GM23338 (cell line): ENCODE measurements around the gene PHF10. TPM values are rescaled to one million over a fixed set of nuclear protein-coding genes. Genes with fewer than 3 reads are reported as not detected.

ENCODE experiments used
- ATAC-seq: fragments of 200-7000 bp; cut with Tn5 transposase; 3 replicates; pipeline ENCODE4 v1.9.1; 2020
- DNase-seq: peaks from one replicate; pipeline ENCODE4 v3.0.0-alpha.2; 2015; ENCODE audit warnings: low spot score
- H2AFZ ChIP-seq: fragments of 200-600 bp; sonication (generic); 2 replicates; pipeline ENCODE4 v1.8.0; 2016; ENCODE audit warnings: antibody characterized with exemption, mild to moderate bottlenecking, moderate library complexity
- H3F3A ChIP-seq: fragments of 200-600 bp; sonication (generic); replicated peaks from 2 replicates; pipeline ENCODE4 v1.8.0; 2017; ENCODE audit warnings: antibody characterized with exemption, mixed run types, low read depth
- H3K27ac ChIP-seq: fragments of 200-600 bp; sonication (generic); 2 replicates; pipeline ENCODE4 v1.6.1; 2016; ENCODE audit warnings: low read depth
- H3K27me3 ChIP-seq: fragments of 200-600 bp; sonication (generic); 2 replicates; pipeline ENCODE4 v1.8.0; 2016; ENCODE audit warnings: mild to moderate bottlenecking, mixed run types, moderate library complexity; ENCODE audit not compliant: insufficient read depth
- H3K36me3 ChIP-seq: fragments of 200-600 bp; sonication (generic); 2 replicates; pipeline ENCODE4 v1.8.0; 2016; ENCODE audit warnings: mild to moderate bottlenecking; ENCODE audit not compliant: insufficient read depth
- H3K4me1 ChIP-seq: fragments of 200-600 bp; sonication (generic); 2 replicates; pipeline ENCODE4 v1.8.0; 2016; ENCODE audit warnings: mild to moderate bottlenecking, moderate library complexity; ENCODE audit not compliant: insufficient read depth
- H3K4me2 ChIP-seq: fragments of 200-600 bp; sonication (generic); 2 replicates; pipeline ENCODE4 v1.7.1; 2017; ENCODE audit warnings: mixed run types
- H3K4me3 ChIP-seq: fragments of 200-600 bp; sonication (generic); 2 replicates; pipeline ENCODE4 v1.6.1; 2016; ENCODE audit warnings: mixed run types
- H3K79me2 ChIP-seq: fragments of 200-600 bp; sonication (generic); replicated peaks from 2 replicates; pipeline ENCODE4 v1.8.0; 2017; ENCODE audit warnings: mild to moderate bottlenecking; ENCODE audit not compliant: insufficient read depth
- H3K9me2 ChIP-seq: fragments of 200-600 bp; sonication (generic); 2 replicates; pipeline ENCODE4 v1.8.0; 2017; ENCODE audit not compliant: insufficient read depth
- H4K20me1 ChIP-seq: fragments of 200-600 bp; sonication (generic); replicated peaks from 2 replicates; pipeline ENCODE4 v1.8.0; 2017; ENCODE audit warnings: mild to moderate bottlenecking; ENCODE audit not compliant: insufficient read depth
- H3K27ac Mint-ChIP-seq: 2 replicates; pipeline ENCODE4 v1.8.0; 2020; ENCODE audit warnings: inconsistent platforms, mild to moderate bottlenecking, moderate library complexity, mixed read lengths
- H3K27me3 Mint-ChIP-seq: 3 replicates; pipeline ENCODE4 v1.8.0; 2022; ENCODE audit warnings: low read depth, mild to moderate bottlenecking, moderate library complexity, mixed read lengths, inconsistent platforms; ENCODE audit not compliant: insufficient read depth, poor library complexity
- H3K36me3 Mint-ChIP-seq: 3 replicates; pipeline ENCODE4 v1.8.0; 2021; ENCODE audit warnings: low read depth, mild to moderate bottlenecking, inconsistent platforms, moderate library complexity, mixed read lengths
- H3K4me1 Mint-ChIP-seq: 3 replicates; pipeline ENCODE4 v1.8.0; 2020; ENCODE audit warnings: mild to moderate bottlenecking, inconsistent platforms, mixed read lengths
- H3K4me3 Mint-ChIP-seq: 3 replicates; pipeline ENCODE4 v1.8.0; 2021; ENCODE audit warnings: moderate library complexity, mild to moderate bottlenecking, inconsistent platforms, mixed read lengths
- H3K9me3 Mint-ChIP-seq: 3 replicates; pipeline ENCODE4 v1.8.0; 2020; ENCODE audit warnings: moderate library complexity, mild to moderate bottlenecking, inconsistent platforms, mixed read lengths
- CREB1 ChIP-seq: fragments of 250-450 bp; sonication (Bioruptor Pico); IDR thresholded peaks from 2 replicates; pipeline ENCODE4 v1.5.0; 2020; ENCODE audit warnings: low read depth, mild to moderate bottlenecking, moderate library complexity
- EZH2phosphoT487 ChIP-seq: fragments of 200-600 bp; sonication (generic); IDR thresholded peaks from one replicate; pipeline ENCODE4 v1.8.1; 2018; ENCODE audit warnings: antibody characterized with exemption; ENCODE audit not compliant: unreplicated experiment
- JUNB ChIP-seq: IDR thresholded peaks from one replicate; pipeline ENCODE4 v1.6.1; 2016; ENCODE audit warnings: antibody characterized with exemption; ENCODE audit not compliant: unreplicated experiment
- NANOG ChIP-seq: IDR thresholded peaks from 2 replicates; pipeline ENCODE4 v1.6.1; 2016; ENCODE audit warnings: antibody characterized with exemption, borderline replicate concordance
- POLR2AphosphoS5 ChIP-seq: IDR thresholded peaks from 2 replicates; pipeline ENCODE4 v1.6.1; 2016; ENCODE audit warnings: antibody characterized with exemption, low read depth
- STAT1 ChIP-seq: IDR thresholded peaks from one replicate; pipeline ENCODE4 v1.6.1; 2016; ENCODE audit warnings: antibody characterized with exemption; ENCODE audit not compliant: unreplicated experiment
- ZNF114 ChIP-seq: fragments of 250-450 bp; sonication (Bioruptor Pico); IDR thresholded peaks from 2 replicates; pipeline ENCODE4 v1.5.0; 2020; ENCODE audit warnings: mild to moderate bottlenecking, moderate library complexity
- ZNF331 ChIP-seq: fragments of 250-450 bp; sonication (Bioruptor Pico); IDR thresholded peaks from 2 replicates; pipeline ENCODE4 v1.5.0; 2020; ENCODE audit warnings: low read depth, mild to moderate bottlenecking, moderate library complexity
- polyA plus RNA-seq: library from polyadenylated mRNA; unstranded; fragments of >200 nt; fragmentation: Nextera tagmentation; extraction: Ambion mirVana; gene quantifications from 2 replicates; pipeline ENCODE4 v1.2.1, GENCODE V29; 2016
- total RNA-seq: library from RNA; depleted of rRNA; stranded (reverse); fragments of >200 nt; shearing (Covaris generic); gene quantifications from 2 replicates; pipeline ENCODE4 v1.2.3, GENCODE V29; 2014
- TF ChIP-seq, protein P1 (sequence below): IDR thresholded peaks from one replicate; pipeline ENCODE4 v1.6.1; 2018; ENCODE audit warnings: antibody characterized with exemption; ENCODE audit not compliant: unreplicated experiment
- TF ChIP-seq, protein P2 (sequence below): IDR thresholded peaks from 2 replicates; pipeline ENCODE4 v1.6.1; 2016; ENCODE audit warnings: antibody characterized with exemption
- TF ChIP-seq, protein P3 (sequence below), 2 experiments: fragments of 200-600 bp in 1 of 2; sonication (generic) in 1 of 2; conservative IDR thresholded peaks; 2 replicates each; pipeline versions ENCODE4 v1.5.1 to v1.6.1; 2016 to 2017; ENCODE audit warnings: antibody characterized with exemption in 2 of 2, low read depth in 2 of 2, mild to moderate bottlenecking in 2 of 2, moderate library complexity in 1 of 2
- TF ChIP-seq, protein P4 (sequence below): fragments of 250-450 bp; sonication (Bioruptor Pico); IDR thresholded peaks from 2 replicates; pipeline ENCODE4 v1.5.0; 2020; ENCODE audit warnings: mild to moderate bottlenecking, moderate library complexity

The PHF10 gene
- total and polyA plus RNA-seq, 2 experiments from 2014 or later, result 16.5 to 44.7 TPM

DNA sequence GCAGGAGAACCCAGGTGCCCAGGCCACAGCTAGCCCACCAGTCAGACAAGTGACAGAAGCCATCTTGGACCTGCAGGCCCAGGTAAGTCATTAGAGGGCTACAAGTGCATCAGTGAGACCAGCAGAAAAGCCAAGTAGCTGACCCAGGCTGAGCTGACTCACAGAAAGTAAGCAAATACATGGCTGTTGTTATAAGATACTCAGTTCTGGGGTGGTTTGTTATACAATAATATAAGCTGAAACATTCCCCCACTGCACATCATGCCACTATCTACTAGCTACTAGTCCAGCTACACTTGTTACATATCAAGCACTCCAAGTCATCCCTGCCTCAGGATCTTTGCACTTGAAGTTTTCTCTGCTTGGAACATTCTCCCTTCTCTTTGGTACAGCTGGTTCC lies 17.0 kb upstream of the PHF10 start:
- no peak for DNase-seq
- Histone ChIP-seq H4K20me1 (no peaks in the 10 kb centered on the region), H3K4me1 (no peaks in the 10 kb centered on the region)

More for the DNA sequence above, 17.0 kb upstream of the PHF10 start:
- no peak for ATAC-seq
- no peak overlapping the region for H3K4me2 ChIP-seq
- Mint-ChIP-seq H3K4me3 (no peak overlapping the region), H3K36me3 (no peaks in the 10 kb centered on the region), H3K27me3 (peaks cover 1% of the 10 kb centered on the region), H3K4me1 (peaks cover 8% of the 10 kb centered on the region; the same call in 2 of the 3 replicates), H3K9me3 (no peaks in the 10 kb centered on the region), H3K27ac (no peak overlapping the region)
- no peak overlapping the region for H3K4me3 ChIP-seq
- no peaks in the 10 kb centered on the region for H3K27me3 ChIP-seq
- H3K36me3 ChIP-seq, result no peaks in the 10 kb centered on the region
- TF ChIP-seq, protein P1, sequence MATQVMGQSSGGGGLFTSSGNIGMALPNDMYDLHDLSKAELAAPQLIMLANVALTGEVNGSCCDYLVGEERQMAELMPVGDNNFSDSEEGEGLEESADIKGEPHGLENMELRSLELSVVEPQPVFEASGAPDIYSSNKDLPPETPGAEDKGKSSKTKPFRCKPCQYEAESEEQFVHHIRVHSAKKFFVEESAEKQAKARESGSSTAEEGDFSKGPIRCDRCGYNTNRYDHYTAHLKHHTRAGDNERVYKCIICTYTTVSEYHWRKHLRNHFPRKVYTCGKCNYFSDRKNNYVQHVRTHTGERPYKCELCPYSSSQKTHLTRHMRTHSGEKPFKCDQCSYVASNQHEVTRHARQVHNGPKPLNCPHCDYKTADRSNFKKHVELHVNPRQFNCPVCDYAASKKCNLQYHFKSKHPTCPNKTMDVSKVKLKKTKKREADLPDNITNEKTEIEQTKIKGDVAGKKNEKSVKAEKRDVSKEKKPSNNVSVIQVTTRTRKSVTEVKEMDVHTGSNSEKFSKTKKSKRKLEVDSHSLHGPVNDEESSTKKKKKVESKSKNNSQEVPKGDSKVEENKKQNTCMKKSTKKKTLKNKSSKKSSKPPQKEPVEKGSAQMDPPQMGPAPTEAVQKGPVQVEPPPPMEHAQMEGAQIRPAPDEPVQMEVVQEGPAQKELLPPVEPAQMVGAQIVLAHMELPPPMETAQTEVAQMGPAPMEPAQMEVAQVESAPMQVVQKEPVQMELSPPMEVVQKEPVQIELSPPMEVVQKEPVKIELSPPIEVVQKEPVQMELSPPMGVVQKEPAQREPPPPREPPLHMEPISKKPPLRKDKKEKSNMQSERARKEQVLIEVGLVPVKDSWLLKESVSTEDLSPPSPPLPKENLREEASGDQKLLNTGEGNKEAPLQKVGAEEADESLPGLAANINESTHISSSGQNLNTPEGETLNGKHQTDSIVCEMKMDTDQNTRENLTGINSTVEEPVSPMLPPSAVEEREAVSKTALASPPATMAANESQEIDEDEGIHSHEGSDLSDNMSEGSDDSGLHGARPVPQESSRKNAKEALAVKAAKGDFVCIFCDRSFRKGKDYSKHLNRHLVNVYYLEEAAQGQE, result no peak
- no peak for TF ChIP-seq JUNB
- TF ChIP-seq STAT1, result no peak
- TF ChIP-seq, protein P2, sequence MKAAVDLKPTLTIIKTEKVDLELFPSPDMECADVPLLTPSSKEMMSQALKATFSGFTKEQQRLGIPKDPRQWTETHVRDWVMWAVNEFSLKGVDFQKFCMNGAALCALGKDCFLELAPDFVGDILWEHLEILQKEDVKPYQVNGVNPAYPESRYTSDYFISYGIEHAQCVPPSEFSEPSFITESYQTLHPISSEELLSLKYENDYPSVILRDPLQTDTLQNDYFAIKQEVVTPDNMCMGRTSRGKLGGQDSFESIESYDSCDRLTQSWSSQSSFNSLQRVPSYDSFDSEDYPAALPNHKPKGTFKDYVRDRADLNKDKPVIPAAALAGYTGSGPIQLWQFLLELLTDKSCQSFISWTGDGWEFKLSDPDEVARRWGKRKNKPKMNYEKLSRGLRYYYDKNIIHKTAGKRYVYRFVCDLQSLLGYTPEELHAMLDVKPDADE, result no peak
- no peak for TF ChIP-seq NANOG
- TF ChIP-seq CREB1 (CRISPR knock-in tag), result no peak
- no peak for TF ChIP-seq ZNF114 (CRISPR knock-in tag)
- no peak for TF ChIP-seq ZNF331
- no peak for TF ChIP-seq EZH2phosphoT487
- TF ChIP-seq, protein P3, sequence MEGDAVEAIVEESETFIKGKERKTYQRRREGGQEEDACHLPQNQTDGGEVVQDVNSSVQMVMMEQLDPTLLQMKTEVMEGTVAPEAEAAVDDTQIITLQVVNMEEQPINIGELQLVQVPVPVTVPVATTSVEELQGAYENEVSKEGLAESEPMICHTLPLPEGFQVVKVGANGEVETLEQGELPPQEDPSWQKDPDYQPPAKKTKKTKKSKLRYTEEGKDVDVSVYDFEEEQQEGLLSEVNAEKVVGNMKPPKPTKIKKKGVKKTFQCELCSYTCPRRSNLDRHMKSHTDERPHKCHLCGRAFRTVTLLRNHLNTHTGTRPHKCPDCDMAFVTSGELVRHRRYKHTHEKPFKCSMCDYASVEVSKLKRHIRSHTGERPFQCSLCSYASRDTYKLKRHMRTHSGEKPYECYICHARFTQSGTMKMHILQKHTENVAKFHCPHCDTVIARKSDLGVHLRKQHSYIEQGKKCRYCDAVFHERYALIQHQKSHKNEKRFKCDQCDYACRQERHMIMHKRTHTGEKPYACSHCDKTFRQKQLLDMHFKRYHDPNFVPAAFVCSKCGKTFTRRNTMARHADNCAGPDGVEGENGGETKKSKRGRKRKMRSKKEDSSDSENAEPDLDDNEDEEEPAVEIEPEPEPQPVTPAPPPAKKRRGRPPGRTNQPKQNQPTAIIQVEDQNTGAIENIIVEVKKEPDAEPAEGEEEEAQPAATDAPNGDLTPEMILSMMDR (conservative IDR thresholded peaks at IDR 0.05; ENCODE audit: low read depth in 2 of 2), result no peak
- TF ChIP-seq POLR2AphosphoS5, result no peak
- TF ChIP-seq, protein P4, sequence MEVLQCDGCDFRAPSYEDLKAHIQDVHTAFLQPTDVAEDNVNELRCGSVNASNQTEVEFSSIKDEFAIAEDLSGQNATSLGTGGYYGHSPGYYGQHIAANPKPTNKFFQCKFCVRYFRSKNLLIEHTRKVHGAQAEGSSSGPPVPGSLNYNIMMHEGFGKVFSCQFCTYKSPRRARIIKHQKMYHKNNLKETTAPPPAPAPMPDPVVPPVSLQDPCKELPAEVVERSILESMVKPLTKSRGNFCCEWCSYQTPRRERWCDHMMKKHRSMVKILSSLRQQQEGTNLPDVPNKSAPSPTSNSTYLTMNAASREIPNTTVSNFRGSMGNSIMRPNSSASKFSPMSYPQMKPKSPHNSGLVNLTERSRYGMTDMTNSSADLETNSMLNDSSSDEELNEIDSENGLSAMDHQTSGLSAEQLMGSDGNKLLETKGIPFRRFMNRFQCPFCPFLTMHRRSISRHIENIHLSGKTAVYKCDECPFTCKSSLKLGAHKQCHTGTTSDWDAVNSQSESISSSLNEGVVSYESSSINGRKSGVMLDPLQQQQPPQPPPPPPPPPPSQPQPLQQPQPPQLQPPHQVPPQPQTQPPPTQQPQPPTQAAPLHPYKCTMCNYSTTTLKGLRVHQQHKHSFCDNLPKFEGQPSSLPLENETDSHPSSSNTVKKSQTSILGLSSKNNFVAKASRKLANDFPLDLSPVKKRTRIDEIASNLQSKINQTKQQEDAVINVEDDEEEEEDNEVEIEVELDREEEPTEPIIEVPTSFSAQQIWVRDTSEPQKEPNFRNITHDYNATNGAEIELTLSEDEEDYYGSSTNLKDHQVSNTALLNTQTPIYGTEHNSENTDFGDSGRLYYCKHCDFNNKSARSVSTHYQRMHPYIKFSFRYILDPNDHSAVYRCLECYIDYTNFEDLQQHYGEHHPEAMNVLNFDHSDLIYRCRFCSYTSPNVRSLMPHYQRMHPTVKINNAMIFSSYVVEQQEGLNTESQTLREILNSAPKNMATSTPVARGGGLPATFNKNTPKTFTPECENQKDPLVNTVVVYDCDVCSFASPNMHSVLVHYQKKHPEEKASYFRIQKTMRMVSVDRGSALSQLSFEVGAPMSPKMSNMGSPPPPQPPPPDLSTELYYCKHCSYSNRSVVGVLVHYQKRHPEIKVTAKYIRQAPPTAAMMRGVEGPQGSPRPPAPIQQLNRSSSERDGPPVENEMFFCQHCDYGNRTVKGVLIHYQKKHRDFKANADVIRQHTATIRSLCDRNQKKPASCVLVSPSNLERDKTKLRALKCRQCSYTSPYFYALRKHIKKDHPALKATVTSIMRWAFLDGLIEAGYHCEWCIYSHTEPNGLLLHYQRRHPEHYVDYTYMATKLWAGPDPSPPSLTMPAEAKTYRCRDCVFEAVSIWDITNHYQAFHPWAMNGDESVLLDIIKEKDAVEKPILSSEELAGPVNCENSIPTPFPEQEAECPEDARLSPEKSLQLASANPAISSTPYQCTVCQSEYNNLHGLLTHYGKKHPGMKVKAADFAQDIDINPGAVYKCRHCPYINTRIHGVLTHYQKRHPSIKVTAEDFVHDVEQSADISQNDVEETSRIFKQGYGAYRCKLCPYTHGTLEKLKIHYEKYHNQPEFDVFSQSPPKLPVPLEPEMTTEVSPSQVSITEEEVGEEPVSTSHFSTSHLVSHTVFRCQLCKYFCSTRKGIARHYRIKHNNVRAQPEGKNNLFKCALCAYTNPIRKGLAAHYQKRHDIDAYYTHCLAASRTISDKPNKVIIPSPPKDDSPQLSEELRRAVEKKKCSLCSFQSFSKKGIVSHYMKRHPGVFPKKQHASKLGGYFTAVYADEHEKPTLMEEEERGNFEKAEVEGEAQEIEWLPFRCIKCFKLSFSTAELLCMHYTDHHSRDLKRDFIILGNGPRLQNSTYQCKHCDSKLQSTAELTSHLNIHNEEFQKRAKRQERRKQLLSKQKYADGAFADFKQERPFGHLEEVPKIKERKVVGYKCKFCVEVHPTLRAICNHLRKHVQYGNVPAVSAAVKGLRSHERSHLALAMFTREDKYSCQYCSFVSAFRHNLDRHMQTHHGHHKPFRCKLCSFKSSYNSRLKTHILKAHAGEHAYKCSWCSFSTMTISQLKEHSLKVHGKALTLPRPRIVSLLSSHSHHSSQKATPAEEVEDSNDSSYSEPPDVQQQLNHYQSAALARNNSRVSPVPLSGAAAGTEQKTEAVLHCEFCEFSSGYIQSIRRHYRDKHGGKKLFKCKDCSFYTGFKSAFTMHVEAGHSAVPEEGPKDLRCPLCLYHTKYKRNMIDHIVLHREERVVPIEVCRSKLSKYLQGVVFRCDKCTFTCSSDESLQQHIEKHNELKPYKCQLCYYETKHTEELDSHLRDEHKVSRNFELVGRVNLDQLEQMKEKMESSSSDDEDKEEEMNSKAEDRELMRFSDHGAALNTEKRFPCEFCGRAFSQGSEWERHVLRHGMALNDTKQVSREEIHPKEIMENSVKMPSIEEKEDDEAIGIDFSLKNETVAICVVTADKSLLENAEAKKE, result no peak
- H3K27ac ChIP-seq, result no peak overlapping the region
- H3K9me2 ChIP-seq, result 0 out of 2 replicates have a peak, but pooled peaks cover 2% of the 10 kb centered on the region
- no peaks in the 10 kb centered on the region for H3F3A ChIP-seq
- H3K79me2 ChIP-seq, result no peaks in the 10 kb centered on the region; the same call in 1 of the 2 replicates
- no peak overlapping the region for H2AFZ ChIP-seq
